Measurements from ENCODE around the gene ARHGAP10.
A peak's percentile ranks its signal among the peaks of the same experiment; 100 is the strongest.

DNA sequence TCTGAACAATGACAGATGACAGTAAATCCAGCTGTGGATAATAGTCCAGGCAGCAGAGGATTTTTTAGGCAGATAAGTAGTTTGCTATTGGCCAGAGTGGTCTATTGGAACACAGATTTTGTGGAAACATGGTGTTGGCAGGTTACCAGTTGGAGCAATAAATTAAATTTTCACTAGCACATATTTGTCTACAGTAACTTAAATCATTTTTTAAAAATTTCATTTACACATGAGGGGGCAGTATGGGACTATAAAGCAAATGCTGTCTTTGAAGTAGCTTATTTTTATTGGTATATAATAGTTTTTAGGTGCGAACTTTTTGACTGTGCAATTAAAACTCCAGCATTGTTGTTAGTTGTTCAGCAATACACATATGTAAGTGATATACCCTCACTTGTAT is 289.8 kb downstream of the ARHGAP10 start:
- TF ChIP-seq, protein P1, sequence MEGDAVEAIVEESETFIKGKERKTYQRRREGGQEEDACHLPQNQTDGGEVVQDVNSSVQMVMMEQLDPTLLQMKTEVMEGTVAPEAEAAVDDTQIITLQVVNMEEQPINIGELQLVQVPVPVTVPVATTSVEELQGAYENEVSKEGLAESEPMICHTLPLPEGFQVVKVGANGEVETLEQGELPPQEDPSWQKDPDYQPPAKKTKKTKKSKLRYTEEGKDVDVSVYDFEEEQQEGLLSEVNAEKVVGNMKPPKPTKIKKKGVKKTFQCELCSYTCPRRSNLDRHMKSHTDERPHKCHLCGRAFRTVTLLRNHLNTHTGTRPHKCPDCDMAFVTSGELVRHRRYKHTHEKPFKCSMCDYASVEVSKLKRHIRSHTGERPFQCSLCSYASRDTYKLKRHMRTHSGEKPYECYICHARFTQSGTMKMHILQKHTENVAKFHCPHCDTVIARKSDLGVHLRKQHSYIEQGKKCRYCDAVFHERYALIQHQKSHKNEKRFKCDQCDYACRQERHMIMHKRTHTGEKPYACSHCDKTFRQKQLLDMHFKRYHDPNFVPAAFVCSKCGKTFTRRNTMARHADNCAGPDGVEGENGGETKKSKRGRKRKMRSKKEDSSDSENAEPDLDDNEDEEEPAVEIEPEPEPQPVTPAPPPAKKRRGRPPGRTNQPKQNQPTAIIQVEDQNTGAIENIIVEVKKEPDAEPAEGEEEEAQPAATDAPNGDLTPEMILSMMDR (IDR thresholded peaks at IDR 0.05) = peak in 1 of 7 experiments; percentile 15
- no peak for TF ChIP-seq POLR2A (IDR thresholded peaks at IDR 0.05)
